GM13977 (cell line): ENCODE results near the gene MYT1.
"Not testable (repeated sequence)": the region's sequence is repeated elsewhere in the genome, so short reads cannot be mapped to it uniquely, and the experiment has no call there.

ENCODE experiments used
- DNase-seq: peaks from one replicate; pipeline ENCODE4 v3.0.0; 2012; ENCODE audit warnings: low spot score
- in situ Hi-C: fragments of 300-500 bp; cut with MboI; formaldehyde crosslinking; loops from one replicate; pipeline ENCODE4 v1.12.0; 2022; ENCODE audit warnings: low sequenced_read_pairs, low pct_unique_long_range_greater_than_20kb, mixed read lengths, inconsistent platforms; ENCODE audit not compliant: unreplicated experiment
- TF ChIP-seq, protein P1 (sequence below): IDR thresholded peaks from 2 replicates; pipeline ENCODE4 v1.5.1; 2012; ENCODE audit warnings: mild to moderate bottlenecking, control low read depth; ENCODE audit not compliant: insufficient read depth; ENCODE audit errors: extremely low read depth, missing control alignments

MYT1 gene

GRCh38 chr20:64185276-64185900 lies 21.1 kb downstream of the MYT1 start:
- in situ Hi-C loops: no loop called here
- DNase-seq: no peak
- TF ChIP-seq, protein P1, sequence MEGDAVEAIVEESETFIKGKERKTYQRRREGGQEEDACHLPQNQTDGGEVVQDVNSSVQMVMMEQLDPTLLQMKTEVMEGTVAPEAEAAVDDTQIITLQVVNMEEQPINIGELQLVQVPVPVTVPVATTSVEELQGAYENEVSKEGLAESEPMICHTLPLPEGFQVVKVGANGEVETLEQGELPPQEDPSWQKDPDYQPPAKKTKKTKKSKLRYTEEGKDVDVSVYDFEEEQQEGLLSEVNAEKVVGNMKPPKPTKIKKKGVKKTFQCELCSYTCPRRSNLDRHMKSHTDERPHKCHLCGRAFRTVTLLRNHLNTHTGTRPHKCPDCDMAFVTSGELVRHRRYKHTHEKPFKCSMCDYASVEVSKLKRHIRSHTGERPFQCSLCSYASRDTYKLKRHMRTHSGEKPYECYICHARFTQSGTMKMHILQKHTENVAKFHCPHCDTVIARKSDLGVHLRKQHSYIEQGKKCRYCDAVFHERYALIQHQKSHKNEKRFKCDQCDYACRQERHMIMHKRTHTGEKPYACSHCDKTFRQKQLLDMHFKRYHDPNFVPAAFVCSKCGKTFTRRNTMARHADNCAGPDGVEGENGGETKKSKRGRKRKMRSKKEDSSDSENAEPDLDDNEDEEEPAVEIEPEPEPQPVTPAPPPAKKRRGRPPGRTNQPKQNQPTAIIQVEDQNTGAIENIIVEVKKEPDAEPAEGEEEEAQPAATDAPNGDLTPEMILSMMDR: no peak

DNA sequence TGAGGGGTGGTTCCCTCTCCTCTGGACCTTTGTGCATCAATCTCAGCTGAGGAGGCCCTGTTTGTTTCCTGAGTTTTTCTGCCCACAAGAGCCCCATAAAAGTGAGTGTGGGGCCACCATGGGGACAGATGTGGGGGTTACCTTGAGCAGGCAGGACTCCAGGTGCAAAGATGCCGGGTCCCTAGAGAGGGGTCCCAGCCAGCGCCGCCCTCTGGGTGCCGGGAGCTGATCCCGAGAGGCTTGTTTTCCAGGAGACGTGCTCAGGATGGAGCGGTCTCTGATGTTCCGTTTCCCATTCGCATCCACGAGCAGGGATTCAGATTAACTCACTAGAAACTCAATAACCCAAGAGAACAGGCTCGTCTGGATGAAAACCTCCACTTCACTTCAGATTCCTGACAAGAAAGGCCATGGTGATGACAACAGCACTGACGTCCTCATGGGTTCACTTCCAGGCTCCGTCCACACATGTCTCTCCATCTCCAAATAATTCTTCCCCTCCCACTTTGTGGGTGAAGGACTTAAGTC lies 21.9 kb downstream of the MYT1 start:
- in situ Hi-C loops: no loop called here
- TF ChIP-seq, protein P1: no peak
- DNase-seq: no peak

GRCh38 chr20:64187213-64187612 lies 23.0 kb downstream of the MYT1 start:
- DNase-seq, in situ Hi-C loops: not testable (repeated sequence)

- TF ChIP-seq, protein P1: no peak
- in situ Hi-C loops: no loop called here
These were observed 23.8 kb downstream of the MYT1 start for GRCh38 chr20:64188091-64188490.

GRCh38 chr20:64188682-64189529 lies 24.7 kb downstream of the MYT1 start:
- TF ChIP-seq, protein P1: no peak
- in situ Hi-C loops: no loop called here
- DNase-seq: no peak

More at GRCh38 chr20:64188091-64188490, 23.8 kb downstream of the MYT1 start:
- DNase-seq: no peak

GRCh38 chr20:64189530-64189966 lies 25.3 kb downstream of the MYT1 start:
- DNase-seq: no peak
- in situ Hi-C loops: no loop called here
- TF ChIP-seq, protein P1: no peak

- TF ChIP-seq, protein P1: no peak
- DNase-seq: no peak
- in situ Hi-C loops: no loop called here
These were observed 25.7 kb downstream of the MYT1 start for GRCh38 chr20:64189986-64190385.
